Measurements from ENCODE around the gene PNMA6E. TPM values are rescaled to one million over a fixed set of nuclear protein-coding genes. Genes with fewer than 3 reads are reported as not detected.

Gene PNMA6E
- polyA plus RNA-seq, 1 donor from 2014 or later, result not detected

DNA sequence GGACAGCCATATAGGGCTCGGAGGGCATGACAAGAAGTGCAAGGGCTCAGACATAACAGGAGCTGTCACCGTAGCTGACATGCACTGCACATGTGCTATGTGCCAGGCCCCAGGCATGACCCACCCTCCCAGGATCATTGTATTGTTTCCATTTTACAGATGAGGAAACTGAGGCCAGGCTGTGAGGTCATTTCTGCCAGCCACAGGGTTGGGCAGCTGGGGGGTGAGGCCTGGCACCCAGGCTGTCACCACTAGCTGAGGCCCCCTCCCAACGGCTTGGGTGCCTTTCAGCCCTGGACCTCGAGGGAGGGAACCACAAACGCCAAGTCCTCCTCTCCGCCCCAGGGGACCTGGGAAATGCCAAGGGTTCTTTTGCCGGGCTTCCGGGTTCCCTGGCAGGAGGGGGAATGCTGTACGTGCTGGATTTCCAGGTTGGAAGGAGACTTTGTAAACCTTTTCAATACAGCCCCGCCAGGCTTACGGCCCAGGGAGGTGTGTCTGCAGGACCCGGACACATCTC lies 32.1 kb upstream of the PNMA6E start:
- no peaks in the 10 kb centered on the region for H3K9me2 ChIP-seq (ENCODE audit: insufficient read depth, low read length)

DNA sequence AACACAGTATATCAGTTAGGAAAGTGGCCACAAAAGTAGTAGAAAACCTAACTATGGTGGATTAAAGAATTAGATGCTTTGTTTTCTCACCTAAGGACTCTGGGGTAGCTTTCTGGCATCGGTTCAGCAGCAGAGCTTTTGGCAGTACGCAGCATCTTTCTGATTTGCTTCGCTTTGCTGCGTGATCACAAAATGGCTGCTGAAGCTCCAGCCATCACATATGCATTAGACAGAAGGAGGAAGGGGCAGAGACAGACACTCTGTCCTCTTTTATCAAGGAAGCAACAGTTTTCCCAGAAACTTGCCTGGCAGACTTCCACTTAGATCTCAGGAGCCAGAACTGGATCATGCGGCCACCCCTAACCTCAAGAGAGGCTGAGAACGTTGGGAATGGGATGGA lies 29.6 kb upstream of the PNMA6E start:
- Histone ChIP-seq H4K20me1 (ENCODE audit: insufficient read depth) (no peaks in the 10 kb centered on the region), H3K4me2 (ENCODE audit: low read length) (no peak overlapping the region), H3K9me2 (ENCODE audit: insufficient read depth, low read length) (no peaks in the 10 kb centered on the region), H3K79me2 (replicated peaks; ENCODE audit: insufficient read depth, low read length) (no peaks in the 10 kb centered on the region), H3F3A (ENCODE audit: insufficient read depth, low read length, poor library complexity, severe bottlenecking) (no peaks in the 10 kb centered on the region), H3K27me3 (ENCODE audit: insufficient read depth, low read depth, low read length) (no peaks in the 10 kb centered on the region), H2AFZ (ENCODE audit: low read depth, low read length) (no peak overlapping the region), H3K27ac (ENCODE audit: low read length) (no peak overlapping the region), H3K9ac (ENCODE audit: low read length) (no peak overlapping the region), H3K9me3 (ENCODE audit: low read length) (no peaks in the 10 kb centered on the region), H3K36me3 (ENCODE audit: insufficient read depth, low read length) (no peaks in the 10 kb centered on the region), H3K4me3 (ENCODE audit: low read length) (no peak overlapping the region)
- TF ChIP-seq, protein P1, sequence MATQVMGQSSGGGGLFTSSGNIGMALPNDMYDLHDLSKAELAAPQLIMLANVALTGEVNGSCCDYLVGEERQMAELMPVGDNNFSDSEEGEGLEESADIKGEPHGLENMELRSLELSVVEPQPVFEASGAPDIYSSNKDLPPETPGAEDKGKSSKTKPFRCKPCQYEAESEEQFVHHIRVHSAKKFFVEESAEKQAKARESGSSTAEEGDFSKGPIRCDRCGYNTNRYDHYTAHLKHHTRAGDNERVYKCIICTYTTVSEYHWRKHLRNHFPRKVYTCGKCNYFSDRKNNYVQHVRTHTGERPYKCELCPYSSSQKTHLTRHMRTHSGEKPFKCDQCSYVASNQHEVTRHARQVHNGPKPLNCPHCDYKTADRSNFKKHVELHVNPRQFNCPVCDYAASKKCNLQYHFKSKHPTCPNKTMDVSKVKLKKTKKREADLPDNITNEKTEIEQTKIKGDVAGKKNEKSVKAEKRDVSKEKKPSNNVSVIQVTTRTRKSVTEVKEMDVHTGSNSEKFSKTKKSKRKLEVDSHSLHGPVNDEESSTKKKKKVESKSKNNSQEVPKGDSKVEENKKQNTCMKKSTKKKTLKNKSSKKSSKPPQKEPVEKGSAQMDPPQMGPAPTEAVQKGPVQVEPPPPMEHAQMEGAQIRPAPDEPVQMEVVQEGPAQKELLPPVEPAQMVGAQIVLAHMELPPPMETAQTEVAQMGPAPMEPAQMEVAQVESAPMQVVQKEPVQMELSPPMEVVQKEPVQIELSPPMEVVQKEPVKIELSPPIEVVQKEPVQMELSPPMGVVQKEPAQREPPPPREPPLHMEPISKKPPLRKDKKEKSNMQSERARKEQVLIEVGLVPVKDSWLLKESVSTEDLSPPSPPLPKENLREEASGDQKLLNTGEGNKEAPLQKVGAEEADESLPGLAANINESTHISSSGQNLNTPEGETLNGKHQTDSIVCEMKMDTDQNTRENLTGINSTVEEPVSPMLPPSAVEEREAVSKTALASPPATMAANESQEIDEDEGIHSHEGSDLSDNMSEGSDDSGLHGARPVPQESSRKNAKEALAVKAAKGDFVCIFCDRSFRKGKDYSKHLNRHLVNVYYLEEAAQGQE (IDR thresholded peaks at IDR 0.05; ENCODE audit: borderline replicate concordance), result no peak
- TF ChIP-seq, protein P2, sequence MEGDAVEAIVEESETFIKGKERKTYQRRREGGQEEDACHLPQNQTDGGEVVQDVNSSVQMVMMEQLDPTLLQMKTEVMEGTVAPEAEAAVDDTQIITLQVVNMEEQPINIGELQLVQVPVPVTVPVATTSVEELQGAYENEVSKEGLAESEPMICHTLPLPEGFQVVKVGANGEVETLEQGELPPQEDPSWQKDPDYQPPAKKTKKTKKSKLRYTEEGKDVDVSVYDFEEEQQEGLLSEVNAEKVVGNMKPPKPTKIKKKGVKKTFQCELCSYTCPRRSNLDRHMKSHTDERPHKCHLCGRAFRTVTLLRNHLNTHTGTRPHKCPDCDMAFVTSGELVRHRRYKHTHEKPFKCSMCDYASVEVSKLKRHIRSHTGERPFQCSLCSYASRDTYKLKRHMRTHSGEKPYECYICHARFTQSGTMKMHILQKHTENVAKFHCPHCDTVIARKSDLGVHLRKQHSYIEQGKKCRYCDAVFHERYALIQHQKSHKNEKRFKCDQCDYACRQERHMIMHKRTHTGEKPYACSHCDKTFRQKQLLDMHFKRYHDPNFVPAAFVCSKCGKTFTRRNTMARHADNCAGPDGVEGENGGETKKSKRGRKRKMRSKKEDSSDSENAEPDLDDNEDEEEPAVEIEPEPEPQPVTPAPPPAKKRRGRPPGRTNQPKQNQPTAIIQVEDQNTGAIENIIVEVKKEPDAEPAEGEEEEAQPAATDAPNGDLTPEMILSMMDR (IDR thresholded peaks at IDR 0.05; ENCODE audit: poor library complexity, severe bottlenecking), result no peak
- TF ChIP-seq SMC3 (conservative IDR thresholded peaks at IDR 0.05; ENCODE audit: poor library complexity) (no peak), POLR2AphosphoS5 (IDR thresholded peaks at IDR 0.05) (no peak), EP300 (conservative IDR thresholded peaks at IDR 0.05; ENCODE audit: poor library complexity, severe bottlenecking) (no peak), MXI1 (conservative IDR thresholded peaks at IDR 0.05; ENCODE audit: poor library complexity, severe bottlenecking) (no peak), EZH2 (IDR thresholded peaks at IDR 0.05; ENCODE audit: borderline replicate concordance, insufficient read depth, low read length, poor library complexity, severe bottlenecking) (no peak), TAF1 (IDR thresholded peaks at IDR 0.05; ENCODE audit: low read depth) (no peak), RAD21 (conservative IDR thresholded peaks at IDR 0.05) (no peak)

More for the DNA sequence above, 32.1 kb upstream of the PNMA6E start:
- no peak overlapping the region for H3K4me3 ChIP-seq (ENCODE audit: low read length)
- H3K9ac ChIP-seq (ENCODE audit: low read length), result no peak overlapping the region
- H3K36me3 ChIP-seq (ENCODE audit: insufficient read depth, low read length), result no peaks in the 10 kb centered on the region
- H3K27me3 ChIP-seq (ENCODE audit: insufficient read depth, low read depth, low read length), result no peaks in the 10 kb centered on the region
- H4K20me1 ChIP-seq (ENCODE audit: insufficient read depth), result no peaks in the 10 kb centered on the region
- no peaks in the 10 kb centered on the region for H3K9me3 ChIP-seq (ENCODE audit: low read length)
- no peaks in the 10 kb centered on the region for H3K79me2 ChIP-seq (replicated peaks; ENCODE audit: insufficient read depth, low read length)
- no peak overlapping the region for H3K27ac ChIP-seq (ENCODE audit: low read length)
- TF ChIP-seq, protein P2 (IDR thresholded peaks at IDR 0.05; ENCODE audit: poor library complexity, severe bottlenecking), result no peak
- no peak for TF ChIP-seq TAF1 (IDR thresholded peaks at IDR 0.05; ENCODE audit: low read depth)
- no peak overlapping the region for H2AFZ ChIP-seq (ENCODE audit: low read depth, low read length)
- no peaks in the 10 kb centered on the region for H3F3A ChIP-seq (ENCODE audit: insufficient read depth, low read length, poor library complexity, severe bottlenecking)
- H3K4me2 ChIP-seq (ENCODE audit: low read length), result no peak overlapping the region
